KOPT-K1 (cell line): ENCODE data around the gene MAP2K3.
"Not testable (repeated sequence)": the region's sequence is repeated elsewhere in the genome, so short reads cannot be mapped to it uniquely, and the experiment has no call there.

ENCODE experiments used
- H3K27ac ChIP-seq: fragments of 200-600 bp; sonication (generic); 2 replicates; pipeline ENCODE4 v1.5.1; 2016; ENCODE audit warnings: antibody characterized with exemption, mild to moderate bottlenecking, low read depth, low read length; ENCODE audit not compliant: poor library complexity, severe bottlenecking
- H3K36me3 ChIP-seq: fragments of 200-600 bp; sonication (generic); 2 replicates; pipeline ENCODE4 v1.5.1; 2017; ENCODE audit warnings: antibody characterized with exemption, mild to moderate bottlenecking, low read length, moderate library complexity; ENCODE audit not compliant: insufficient read depth
- H3K9me3 ChIP-seq: fragments of 200-600 bp; sonication (generic); 2 replicates; pipeline ENCODE4 v1.5.1; 2017; ENCODE audit warnings: antibody characterized with exemption, low read length, mild to moderate bottlenecking; ENCODE audit not compliant: insufficient read depth, poor library complexity, severe bottlenecking

MAP2K3 gene

GRCh38 chr17:21337981-21338625 lies 53.6 kb downstream of the MAP2K3 start:
- H3K36me3 ChIP-seq, H3K9me3 ChIP-seq, H3K27ac ChIP-seq: not testable (repeated sequence)

GRCh38 chr17:21339011-21339410 lies 54.5 kb downstream of the MAP2K3 start:
- Histone ChIP-seq H3K9me3 (no peaks in the 10 kb centered on the region), H3K36me3 (no peaks in the 10 kb centered on the region), H3K27ac (no peak overlapping the region)

GRCh38 chr17:21339571-21339970 lies 55.1 kb downstream of the MAP2K3 start:
- H3K9me3 ChIP-seq, H3K36me3 ChIP-seq, H3K27ac ChIP-seq: not testable (repeated sequence)

GRCh38 chr17:21340407-21340806 lies 55.9 kb downstream of the MAP2K3 start:
- not testable (repeated sequence) for H3K36me3 ChIP-seq, H3K27ac ChIP-seq, H3K9me3 ChIP-seq

GRCh38 chr17:21341279-21341678 lies 56.8 kb downstream of the MAP2K3 start:
- not testable (repeated sequence) for H3K36me3 ChIP-seq, H3K9me3 ChIP-seq, H3K27ac ChIP-seq

GRCh38 chr17:21341925-21342540 lies 57.5 kb downstream of the MAP2K3 start:
- not testable (repeated sequence) for H3K27ac ChIP-seq, H3K36me3 ChIP-seq, H3K9me3 ChIP-seq

GRCh38 chr17:21343061-21343949 lies 58.8 kb downstream of the MAP2K3 start:
- H3K27ac ChIP-seq, H3K36me3 ChIP-seq, H3K9me3 ChIP-seq: not testable (repeated sequence)

- not testable (repeated sequence) for H3K9me3 ChIP-seq, H3K36me3 ChIP-seq, H3K27ac ChIP-seq
Measured at GRCh38 chr17:21344801-21345200, 60.3 kb downstream of the MAP2K3 start.

GRCh38 chr17:21345236-21345635 lies 60.7 kb downstream of the MAP2K3 start:
- H3K36me3 ChIP-seq = no peaks in the 10 kb centered on the region
- H3K27ac ChIP-seq = no peak overlapping the region

GRCh38 chr17:21346107-21346506 lies 61.6 kb downstream of the MAP2K3 start:
- not testable (repeated sequence) for H3K9me3 ChIP-seq, H3K27ac ChIP-seq, H3K36me3 ChIP-seq

More at GRCh38 chr17:21345236-21345635, 60.7 kb downstream of the MAP2K3 start:
- no peaks in the 10 kb centered on the region for H3K9me3 ChIP-seq

GRCh38 chr17:21346651-21347250 lies 62.2 kb downstream of the MAP2K3 start:
- H3K9me3 ChIP-seq, H3K27ac ChIP-seq, H3K36me3 ChIP-seq: not testable (repeated sequence)

- H3K36me3 ChIP-seq, H3K9me3 ChIP-seq: not testable (repeated sequence)
Measured at GRCh38 chr17:21347660-21348059, 63.1 kb downstream of the MAP2K3 start.

GRCh38 chr17:21348081-21348925 lies 63.8 kb downstream of the MAP2K3 start:
- H3K9me3 ChIP-seq, H3K27ac ChIP-seq, H3K36me3 ChIP-seq: not testable (repeated sequence)

More at GRCh38 chr17:21347660-21348059, 63.1 kb downstream of the MAP2K3 start:
- not testable (repeated sequence) for H3K27ac ChIP-seq

GRCh38 chr17:21348926-21349261 lies 64.4 kb downstream of the MAP2K3 start:
- not testable (repeated sequence) for H3K36me3 ChIP-seq, H3K9me3 ChIP-seq, H3K27ac ChIP-seq
